HG03460 (cell line): ENCODE results near the gene DUSP28.

ENCODE experiments used
- ATAC-seq: cut with Tn5 transposase; IDR thresholded peaks from one replicate; pipeline ENCODE4 v1.9.1; 2021; ENCODE audit not compliant: unreplicated experiment

Gene DUSP28

GRCh38 chr2:240585681-240586197 is 25.6 kb downstream of the DUSP28 start:
- no peak for ATAC-seq

DNA sequence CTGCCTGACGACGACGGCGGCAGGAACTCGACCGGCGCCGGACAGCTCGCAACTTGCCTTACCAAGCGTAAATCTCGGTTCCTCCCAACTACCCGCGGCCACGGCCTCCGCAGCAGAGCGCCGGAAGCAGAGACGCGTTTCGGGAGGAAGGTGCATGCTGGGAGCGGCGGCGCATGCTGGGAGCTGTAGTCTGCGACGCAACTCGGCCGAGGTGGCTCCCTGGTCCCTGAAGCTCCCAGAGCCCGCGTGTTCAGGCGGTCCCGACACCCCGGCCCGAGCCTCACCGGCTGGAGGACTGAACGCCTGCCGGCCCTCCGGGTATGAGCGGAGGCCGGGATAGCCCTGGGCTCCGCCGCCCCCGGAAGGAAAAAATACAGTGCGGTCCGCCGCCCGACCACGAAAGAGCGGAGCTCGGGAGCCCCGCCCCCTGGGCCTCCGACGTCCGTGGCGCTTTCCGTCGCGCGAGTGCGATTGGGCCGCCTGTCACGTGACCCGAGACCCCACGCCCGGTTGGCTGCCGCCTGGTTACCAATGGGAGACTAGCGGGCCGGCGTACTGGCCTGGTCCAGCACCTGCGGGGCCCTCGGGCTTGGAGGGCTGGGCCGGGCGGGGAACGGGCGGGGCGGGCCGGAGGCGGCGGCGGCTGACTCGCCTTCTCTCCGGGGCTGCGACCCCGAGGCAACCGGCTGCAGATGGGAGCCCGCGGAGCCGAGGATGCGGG is 26.2 kb downstream of the DUSP28 start, which contains the start of gene CAPN10:
Gene CAPN10, plus strand, starts transcription at position 537 of the 721 bp plus-strand sequence. Its CDS starts 178 bp downstream, at position 715.
- peak; percentile 53 for ATAC-seq

- ATAC-seq, result peak; percentile 4
Observed at GRCh38 chr2:240586919-240587800, 27.0 kb downstream of the DUSP28 start.

DNA sequence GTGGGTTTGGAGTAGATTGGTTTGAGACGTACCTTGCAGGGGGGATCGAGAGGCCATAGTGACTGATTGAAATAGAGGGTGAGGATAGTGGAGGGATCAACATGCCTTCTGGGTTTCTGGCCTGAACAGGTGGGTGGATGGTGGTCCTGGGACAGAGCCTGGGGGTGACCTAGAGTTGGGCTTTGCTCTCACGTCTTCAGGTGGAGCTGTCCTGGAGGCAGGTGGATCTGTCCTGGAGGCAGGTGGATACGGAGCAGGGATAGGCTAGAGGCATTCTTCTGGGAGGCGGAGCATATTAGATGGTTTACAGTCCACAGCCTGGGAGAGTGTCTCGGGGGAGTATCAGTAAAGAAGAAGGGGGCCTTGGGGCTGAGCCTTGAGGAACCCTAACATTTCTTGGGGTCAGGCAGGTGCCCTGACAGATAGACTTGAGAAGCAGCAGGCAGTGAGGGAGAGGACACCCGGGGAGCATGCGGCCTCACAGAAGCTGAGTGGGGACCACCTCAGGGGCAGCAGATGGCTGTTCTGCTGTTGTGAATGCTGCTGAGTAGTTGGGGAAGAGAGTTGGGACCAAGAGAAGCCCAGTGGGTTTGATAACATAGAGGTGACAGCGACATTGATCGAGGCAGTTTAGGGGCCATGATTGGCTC is 28.0 kb downstream of the DUSP28 start:
- no peak for ATAC-seq

- no peak for ATAC-seq
Observed at GRCh38 chr2:240588669-240589068, 28.5 kb downstream of the DUSP28 start.

GRCh38 chr2:240589375-240589774 is 29.2 kb downstream of the DUSP28 start:
- ATAC-seq, result no peak

DNA sequence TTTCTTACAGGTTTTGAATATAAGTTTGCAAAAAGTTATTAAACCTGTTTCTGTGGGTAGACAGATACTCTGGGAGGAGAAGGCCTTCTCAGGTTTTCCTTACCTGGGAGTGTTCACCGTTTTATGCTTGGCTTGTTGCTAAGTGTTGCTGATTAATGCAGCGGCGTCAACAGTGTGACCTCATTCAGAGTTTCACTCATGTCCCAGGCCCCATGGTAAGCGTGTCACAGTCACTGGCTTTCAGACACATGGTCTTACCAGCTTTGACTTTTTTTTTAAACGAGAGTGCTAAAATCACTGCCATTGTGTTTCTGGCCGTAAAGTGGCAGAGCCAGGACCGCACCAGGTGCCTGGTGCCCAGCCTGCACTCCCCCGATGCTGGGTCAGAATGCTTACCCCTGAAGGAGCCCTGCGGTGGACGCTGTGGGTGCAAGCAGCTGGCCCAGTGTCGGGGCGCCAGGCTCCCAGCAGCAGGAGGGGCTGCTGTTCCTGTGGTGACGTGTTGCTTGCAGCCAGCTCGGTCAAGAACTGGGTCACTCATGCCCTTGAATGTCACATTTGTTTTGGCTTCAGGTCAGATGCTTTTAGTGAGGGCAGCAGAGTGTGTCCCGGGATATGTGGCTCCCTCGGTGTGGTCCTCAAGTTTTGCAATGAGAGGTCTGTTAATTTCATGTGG is 29.8 kb downstream of the DUSP28 start:
- no peak for ATAC-seq

DNA sequence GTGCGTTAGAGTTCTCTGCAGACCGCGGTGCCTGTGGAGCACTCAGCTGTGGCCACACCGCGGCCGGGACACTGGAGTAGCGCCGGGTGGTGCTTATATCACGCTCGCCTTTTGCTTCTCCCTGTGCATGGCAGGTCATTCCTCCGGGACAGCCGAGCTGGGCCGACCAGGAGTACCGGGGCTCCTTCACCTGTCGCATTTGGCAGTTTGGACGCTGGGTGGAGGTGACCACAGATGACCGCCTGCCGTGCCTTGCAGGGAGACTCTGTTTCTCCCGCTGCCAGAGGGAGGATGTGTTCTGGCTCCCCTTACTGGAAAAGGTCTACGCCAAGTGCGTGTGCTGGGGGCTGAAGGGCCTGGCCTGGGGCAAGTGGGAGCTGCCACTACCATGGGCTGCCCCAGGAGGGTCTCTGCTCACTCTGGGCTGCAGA is 30.5 kb downstream of the DUSP28 start:
- no peak for ATAC-seq

DNA sequence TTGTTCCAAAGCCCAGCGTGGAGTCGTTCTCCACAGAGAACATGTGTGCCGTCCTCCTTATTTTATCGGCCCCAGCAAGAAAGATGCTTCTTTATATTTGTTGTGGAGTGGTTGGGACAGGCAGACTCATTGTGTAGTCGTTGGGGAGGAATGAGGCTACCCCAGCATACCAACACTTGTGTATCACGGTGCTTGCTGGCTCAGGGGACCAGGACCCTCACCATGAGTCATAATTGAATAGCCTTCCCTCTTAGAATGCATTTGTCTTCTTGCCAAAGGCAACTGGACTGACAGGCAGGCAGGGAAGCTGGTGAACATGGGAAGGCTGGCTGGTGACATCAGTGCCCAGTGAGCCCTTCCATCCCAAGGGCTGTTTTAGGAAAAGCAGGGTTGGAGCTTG is 31.1 kb downstream of the DUSP28 start:
- ATAC-seq, result no peak

- ATAC-seq, result no peak
Observed at GRCh38 chr2:240591784-240592183, 31.6 kb downstream of the DUSP28 start.

DNA sequence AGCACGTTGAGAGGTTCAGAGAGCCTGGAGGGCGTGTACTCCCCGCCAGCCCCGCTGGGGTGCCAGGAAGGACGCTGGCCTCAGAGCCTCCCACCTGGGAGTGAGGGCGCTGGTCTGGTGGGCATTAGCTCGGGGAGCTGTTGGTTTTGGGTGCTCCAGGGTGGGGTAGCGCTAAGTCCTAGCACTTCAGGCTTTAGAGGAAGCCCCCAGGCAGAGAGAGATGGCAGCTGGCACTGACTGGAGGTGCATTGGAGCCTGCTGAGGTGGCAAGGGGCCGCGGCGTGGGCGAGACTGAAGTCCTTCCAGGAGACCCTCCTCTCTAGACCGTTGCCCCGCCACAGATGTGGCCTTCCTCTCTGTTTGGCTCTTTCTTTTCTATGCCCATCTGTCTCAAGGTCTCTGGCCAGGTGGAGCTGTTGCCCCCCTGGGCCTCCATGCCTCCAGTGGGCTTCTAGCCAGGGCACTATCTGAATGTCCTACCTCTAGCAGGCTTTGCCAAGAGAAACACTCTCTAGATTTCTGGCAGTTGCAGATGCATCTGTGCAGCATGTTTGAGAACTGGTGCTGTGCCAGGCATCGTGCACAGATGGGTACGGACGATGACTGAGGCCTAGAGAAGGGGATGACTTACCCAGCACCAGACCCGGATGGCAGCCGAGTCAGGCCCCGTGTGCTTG is 33.0 kb downstream of the DUSP28 start:
- no peak for ATAC-seq

DNA sequence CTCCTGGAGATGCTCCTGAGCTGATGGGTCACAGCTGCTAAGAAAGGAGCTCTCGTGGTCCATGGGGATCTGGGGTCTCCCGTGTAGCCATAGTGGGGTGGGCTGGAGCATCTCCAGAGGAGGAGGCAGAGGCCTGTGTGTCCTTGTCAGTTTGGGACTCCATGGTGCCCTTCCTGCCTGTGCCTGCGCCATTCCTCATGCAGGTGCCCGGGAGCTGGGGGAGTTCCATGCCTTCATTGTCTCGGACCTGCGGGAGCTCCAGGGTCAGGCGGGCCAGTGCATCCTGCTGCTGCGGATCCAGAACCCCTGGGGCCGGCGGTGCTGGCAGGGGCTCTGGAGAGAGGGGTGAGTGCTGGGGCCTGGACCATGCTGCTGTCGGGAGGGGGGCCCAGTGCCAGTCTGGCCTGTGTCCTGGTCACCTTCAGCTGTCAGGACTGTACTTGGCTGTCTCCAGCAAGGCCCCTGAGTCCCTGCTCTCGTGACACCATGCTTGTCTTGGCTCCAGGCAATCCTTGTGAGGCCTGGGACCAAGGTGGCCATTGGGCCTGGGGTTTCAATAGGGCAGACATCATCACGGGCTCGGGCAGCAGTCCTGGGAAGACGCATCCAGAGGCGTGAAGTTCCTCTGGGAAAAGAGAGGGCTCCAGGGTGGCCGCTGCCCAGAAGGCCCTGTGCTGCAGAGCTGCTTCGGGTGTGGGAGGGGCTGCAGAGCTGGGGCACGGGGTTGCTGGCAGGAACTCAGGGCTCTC is 33.7 kb downstream of the DUSP28 start:
- no peak for ATAC-seq

DNA sequence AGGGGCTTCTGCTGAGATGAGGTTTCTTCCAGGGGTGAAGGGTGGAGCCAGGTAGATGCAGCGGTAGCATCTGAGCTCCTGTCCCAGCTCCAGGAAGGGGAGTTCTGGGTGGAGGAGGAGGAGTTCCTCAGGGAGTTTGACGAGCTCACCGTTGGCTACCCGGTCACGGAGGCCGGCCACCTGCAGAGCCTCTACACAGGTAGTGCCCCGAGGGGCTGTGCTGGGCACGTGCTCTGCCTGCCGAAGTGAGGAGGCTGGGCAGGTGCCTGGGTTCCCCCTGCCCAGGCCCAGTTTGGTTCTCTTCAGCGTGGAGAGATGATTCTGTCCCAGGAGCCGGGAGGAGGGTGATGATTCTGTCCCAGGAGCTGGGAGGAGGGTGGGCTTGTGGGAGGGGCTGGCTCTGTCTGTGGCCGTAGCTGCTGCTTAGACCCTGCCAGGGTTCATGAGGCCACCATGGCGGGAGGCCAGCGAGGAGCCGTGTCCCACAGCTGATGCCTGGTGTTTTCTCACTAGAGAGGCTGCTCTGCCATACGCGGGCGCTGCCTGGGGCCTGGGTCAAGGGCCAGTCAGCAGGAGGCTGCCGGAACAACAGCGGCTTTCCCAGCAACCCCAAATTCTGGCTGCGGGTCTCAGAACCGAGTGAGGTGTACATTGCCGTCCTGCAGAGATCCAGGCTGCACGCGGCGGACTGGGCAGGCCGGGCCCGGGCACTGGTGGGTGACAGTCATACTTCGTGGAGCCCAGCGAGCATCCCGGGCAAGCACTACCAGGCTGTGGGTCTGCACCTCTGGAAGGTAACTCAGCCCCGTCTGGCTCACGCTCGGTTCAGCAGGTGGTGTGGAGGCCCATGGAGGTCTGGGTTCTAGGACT is 34.6 kb downstream of the DUSP28 start:
- no peak for ATAC-seq

- no peak for ATAC-seq
Observed at GRCh38 chr2:240595381-240596079, 35.4 kb downstream of the DUSP28 start.

- ATAC-seq, result no peak
Observed at GRCh38 chr2:240596080-240596460, 35.9 kb downstream of the DUSP28 start.

- no peak for ATAC-seq
Observed at GRCh38 chr2:240596491-240596931, 36.4 kb downstream of the DUSP28 start.

DNA sequence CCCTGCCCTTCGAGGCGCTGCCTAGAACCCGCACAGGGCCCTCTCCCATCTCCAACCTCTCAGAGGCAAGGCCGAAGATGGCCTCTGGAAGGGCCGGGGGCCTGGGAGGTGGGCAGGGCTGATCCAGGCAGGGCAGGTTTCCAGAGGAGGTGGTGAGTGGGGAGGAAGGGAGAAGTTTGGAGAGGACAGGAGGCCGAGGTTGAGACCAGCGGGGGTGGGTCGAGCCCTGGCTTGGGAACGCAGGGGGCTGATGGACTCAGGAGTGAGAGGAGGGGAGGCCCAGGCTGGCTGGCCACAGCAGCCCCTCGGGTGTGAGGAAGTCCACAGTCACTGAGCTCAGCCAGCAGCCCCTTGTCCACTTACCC is 36.9 kb downstream of the DUSP28 start:
- no peak for ATAC-seq
